Naive thymus-derived CD4-positive, alpha-beta T cell (primary cell): ENCODE results near the gene SCD5. TPM values are rescaled to one million over a fixed set of nuclear protein-coding genes. Genes with fewer than 3 reads are reported as not detected.

Experiments
- ATAC-seq: fragments of 150-1000 bp; cut with Tn5 transposase; 2 replicates; pipeline ENCODE4 v1.10.0; 2021; ENCODE audit warnings: mild to moderate bottlenecking, moderate library complexity
- CTCF ChIA-PET: fragments of 350-600 bp; sonication (Branson Sonifier 250); formaldehyde crosslinking; loops from one replicate; lab custom pipeline; 2021; ENCODE audit warnings: antibody characterized with exemption; lab: Charles Lee
- POLR2A ChIA-PET: fragments of 350-600 bp; sonication (Branson Sonifier 250); formaldehyde crosslinking; loops from one replicate; lab custom pipeline; 2021; ENCODE audit warnings: antibody characterized with exemption, inconsistent platforms; lab: Charles Lee
- DNase-seq, 9 donors: peaks; one replicate each; pipeline versions ENCODE4 v3.0.0 to v3.0.0-alpha.2; 2020 to 2022; ENCODE audit warnings: mixed read lengths in 1 of 9
- H3K27ac ChIP-seq: one replicate; pipeline ENCODE4 v1.7.0; 2013; ENCODE audit warnings: mild to moderate bottlenecking, low read depth, low read length, moderate library complexity
- H3K27me3 ChIP-seq, 2 donors: one replicate each; pipeline ENCODE4 v1.7.0; 2013; ENCODE audit warnings: low read length in 2 of 2, mild to moderate bottlenecking in 2 of 2, moderate library complexity in 2 of 2; ENCODE audit not compliant: control insufficient read depth in 2 of 2, insufficient read depth in 2 of 2
- H3K36me3 ChIP-seq, 3 experiments: 1 replicate in 2 of 3; 2 replicates in 1 of 3; pipeline ENCODE4 v1.7.0; 2013; ENCODE audit warnings: low read length in 3 of 3, mild to moderate bottlenecking in 3 of 3, moderate library complexity in 1 of 3; ENCODE audit not compliant: insufficient read depth in 3 of 3, control insufficient read depth in 2 of 3
- H3K4me1 ChIP-seq, 2 donors: one replicate each; pipeline ENCODE4 v1.7.0; 2013; ENCODE audit warnings: low read length in 2 of 2, mild to moderate bottlenecking in 2 of 2, moderate library complexity in 1 of 2; ENCODE audit not compliant: control insufficient read depth in 2 of 2, insufficient read depth in 2 of 2
- H3K4me3 ChIP-seq: 2 replicates; pipeline ENCODE4 v1.7.0; 2013; ENCODE audit warnings: mild to moderate bottlenecking, low read length
- H3K9me3 ChIP-seq, 3 experiments: 1 replicate in 2 of 3; 2 replicates in 1 of 3; pipeline ENCODE4 v1.7.0; 2013; ENCODE audit warnings: low read length in 3 of 3; ENCODE audit not compliant: control insufficient read depth in 2 of 3
- H3K27ac Mint-ChIP-seq, 9 donors: one replicate each; pipeline ENCODE4 v1.8.0; 2020 to 2022; ENCODE audit warnings: mixed read lengths in 9 of 9, mild to moderate bottlenecking in 8 of 9, moderate library complexity in 5 of 9, inconsistent platforms in 2 of 9
- H3K27me3 Mint-ChIP-seq, 5 donors: one replicate each; pipeline ENCODE4 v1.8.0; 2021 to 2022; ENCODE audit warnings: mixed read lengths in 5 of 5, mild to moderate bottlenecking in 1 of 5
- H3K36me3 Mint-ChIP-seq, 5 donors: one replicate each; pipeline ENCODE4 v1.8.0; 2020 to 2022; ENCODE audit warnings: mixed read lengths in 5 of 5, mild to moderate bottlenecking in 3 of 5, inconsistent platforms in 1 of 5
- H3K4me1 Mint-ChIP-seq, 7 donors: one replicate each; pipeline ENCODE4 v1.8.0; 2020 to 2022; ENCODE audit warnings: mixed read lengths in 7 of 7, mild to moderate bottlenecking in 3 of 7, inconsistent platforms in 1 of 7
- H3K4me3 Mint-ChIP-seq, 10 donors: one replicate each; pipeline ENCODE4 v1.8.0; 2020 to 2022; ENCODE audit warnings: mild to moderate bottlenecking in 10 of 10, mixed read lengths in 10 of 10, moderate library complexity in 6 of 10, inconsistent platforms in 2 of 10
- H3K9me3 Mint-ChIP-seq, 11 donors: one replicate each; pipeline ENCODE4 v1.8.0; 2020 to 2022; ENCODE audit warnings: mixed read lengths in 11 of 11, mild to moderate bottlenecking in 4 of 11, inconsistent platforms in 1 of 11, moderate library complexity in 1 of 11
- intact Hi-C, 2 donors: fragments of 100-400 bp; cut with micrococcal nuclease; formaldehyde crosslinking; loops; one replicate each; pipeline ENCODE4 v1.15.1; 2023
- polyA plus RNA-seq, 2 donors: library from polyadenylated mRNA; unstranded; fragments of 300-500 nt; fragmentation: Illumina TruSeq; gene quantifications; one replicate each; pipeline ENCODE4 v1.2.3, GENCODE V29; 2021
- total RNA-seq, 6 experiments: library from RNA in 5 of 6; stranded (reverse) in 5 of 6; gene quantifications; 1 replicate in 5 of 6; 2 replicates in 1 of 6; pipeline ENCODE4 v1.2.3 and lab custom pipeline; 2021 to 2026

SCD5 gene
- total and polyA plus RNA-seq, 7 experiments from 2014 or later, result 0.13 to 1.5 (median 0.44) TPM; not detected in 4

DNA sequence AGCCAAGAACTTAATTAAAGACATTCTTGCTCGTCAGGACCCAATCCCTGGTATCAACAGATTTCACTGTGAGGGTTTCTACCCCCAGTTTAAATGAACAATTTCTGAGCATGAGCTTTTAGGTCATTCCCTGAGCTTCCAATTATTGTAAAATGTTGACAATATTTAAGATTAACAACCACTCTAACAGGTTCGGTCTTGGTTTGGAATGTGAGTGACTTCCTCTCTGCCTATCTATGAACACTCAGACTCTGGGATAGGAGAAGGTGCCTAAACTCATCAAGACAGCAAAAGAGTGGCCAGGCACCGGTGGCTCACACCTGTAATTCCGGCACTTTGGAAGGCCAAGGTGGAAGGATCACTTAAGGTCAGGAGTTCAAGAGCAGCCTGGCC, 153.9 kb downstream of the SCD5 start:
- Mint-ChIP-seq H3K27ac (no peak overlapping the region), H3K9me3 (peaks cover 0 to 4% (median 0%) of the 10 kb centered on the region in 11 donors), H3K4me1 (no peaks in the 10 kb centered on the region), H3K36me3 (no peaks in the 10 kb centered on the region), H3K4me3 (no peak overlapping the region), H3K27me3 (peaks cover 4 to 23% (median 10%) of the 10 kb centered on the region in 5 donors)
- H3K36me3 ChIP-seq, result no peaks in the 10 kb centered on the region
- DNase-seq (no peak), ATAC-seq (no peak)
- H3K27me3 ChIP-seq, result no peaks in the 10 kb centered on the region
- no peaks in the 10 kb centered on the region for H3K4me1 ChIP-seq
- no peak overlapping the region for H3K4me3 ChIP-seq
- no peaks in the 10 kb centered on the region for H3K9me3 ChIP-seq
- intact Hi-C loops, result no loop called here
- ChIA-PET POLR2A (no interaction called here), CTCF (no interaction called here)
- H3K27ac ChIP-seq, result no peak overlapping the region

DNA sequence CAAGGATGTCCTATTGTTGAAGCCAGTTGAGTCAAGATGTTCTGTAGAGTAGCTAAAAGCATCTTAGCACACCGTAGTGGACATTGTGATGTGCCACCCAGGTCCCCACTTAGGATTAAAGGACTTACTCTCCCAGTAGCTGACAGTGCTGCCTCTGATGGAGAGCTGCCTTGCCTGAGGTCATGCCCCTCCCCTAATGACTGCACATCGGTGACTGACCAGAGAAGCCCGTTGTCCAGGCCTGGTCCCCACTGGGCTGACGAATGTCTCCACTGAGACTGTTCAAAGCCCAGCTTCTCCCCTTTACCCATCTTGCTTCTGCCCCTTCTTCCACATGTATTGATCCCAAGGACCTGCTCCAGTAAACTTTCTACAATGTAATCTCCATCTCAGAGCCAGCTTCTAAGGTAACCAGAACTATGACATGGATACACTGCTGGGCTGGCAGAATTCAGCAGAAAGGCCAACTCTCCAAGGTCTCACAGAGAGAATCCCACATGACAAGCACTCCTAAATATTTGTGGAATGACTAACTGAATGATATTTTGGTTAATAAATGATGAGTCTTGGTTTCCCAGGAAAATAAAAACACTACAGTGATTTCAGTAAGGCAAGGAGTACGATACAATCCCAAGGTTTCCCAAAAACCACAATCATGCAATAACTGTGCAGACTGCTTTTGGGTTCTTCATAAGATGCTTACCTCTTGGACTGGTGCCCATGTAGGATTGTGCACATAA, 154.4 kb downstream of the SCD5 start:
- DNase-seq (no peak), ATAC-seq (no peak)
- Histone ChIP-seq H3K4me1 (no peaks in the 10 kb centered on the region), H3K36me3 (no peaks in the 10 kb centered on the region), H3K9me3 (no peaks in the 10 kb centered on the region), H3K4me3 (no peak overlapping the region), H3K27me3 (no peaks in the 10 kb centered on the region), H3K27ac (no peak overlapping the region)
- H3K36me3 Mint-ChIP-seq, result no peaks in the 10 kb centered on the region
- CTCF ChIA-PET, result no interaction called here
- intact Hi-C loops, result no loop called here
- POLR2A ChIA-PET, result no interaction called here
- peaks cover 0 to 4% (median 0%) of the 10 kb centered on the region in 11 donors for H3K9me3 Mint-ChIP-seq
- H3K27me3 Mint-ChIP-seq, result peaks cover 4 to 26% (median 10%) of the 10 kb centered on the region in 5 donors
- no peak overlapping the region for H3K4me3 Mint-ChIP-seq
- no peaks in the 10 kb centered on the region for H3K4me1 Mint-ChIP-seq
- H3K27ac Mint-ChIP-seq, result no peak overlapping the region

DNA sequence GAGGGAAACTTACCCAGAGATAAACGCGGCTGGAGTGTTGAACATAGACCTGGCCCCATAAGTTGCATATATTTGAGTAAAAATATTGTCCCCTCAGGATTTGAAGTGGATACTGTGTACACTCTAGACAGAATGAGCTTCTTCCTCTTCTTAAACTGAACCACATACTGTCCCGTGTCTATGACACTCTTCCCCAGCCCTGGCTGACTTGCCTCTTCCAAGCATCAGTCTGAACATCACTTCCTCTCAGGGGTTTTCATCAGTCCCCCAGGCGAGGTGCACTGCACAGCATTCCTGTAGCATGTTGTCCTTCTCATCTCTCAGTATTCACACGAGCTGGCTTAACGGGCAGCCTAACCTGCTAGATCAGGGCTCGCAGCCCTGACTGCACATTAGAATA, 156.3 kb downstream of the SCD5 start:
- Mint-ChIP-seq H3K4me1 (no peaks in the 10 kb centered on the region), H3K27me3 (peaks cover 4 to 33% (median 12%) of the 10 kb centered on the region in 5 donors), H3K36me3 (no peaks in the 10 kb centered on the region), H3K27ac (peak overlapping the region in 1 of 9 donors; percentile 20), H3K4me3 (no peak overlapping the region), H3K9me3 (peaks cover 0 to 4% (median 0%) of the 10 kb centered on the region in 11 donors)
- H3K36me3 ChIP-seq, result no peaks in the 10 kb centered on the region
- H3K4me3 ChIP-seq, result no peak overlapping the region
- no peaks in the 10 kb centered on the region for H3K4me1 ChIP-seq
- no peaks in the 10 kb centered on the region for H3K9me3 ChIP-seq
- intact Hi-C loops, result no loop called here
- CTCF ChIA-PET, result no interaction called here
- no peaks in the 10 kb centered on the region for H3K27me3 ChIP-seq
- POLR2A ChIA-PET, result no interaction called here
- peak; percentile 53 for ATAC-seq
- no peak overlapping the region for H3K27ac ChIP-seq
- DNase-seq, result no peak

DNA sequence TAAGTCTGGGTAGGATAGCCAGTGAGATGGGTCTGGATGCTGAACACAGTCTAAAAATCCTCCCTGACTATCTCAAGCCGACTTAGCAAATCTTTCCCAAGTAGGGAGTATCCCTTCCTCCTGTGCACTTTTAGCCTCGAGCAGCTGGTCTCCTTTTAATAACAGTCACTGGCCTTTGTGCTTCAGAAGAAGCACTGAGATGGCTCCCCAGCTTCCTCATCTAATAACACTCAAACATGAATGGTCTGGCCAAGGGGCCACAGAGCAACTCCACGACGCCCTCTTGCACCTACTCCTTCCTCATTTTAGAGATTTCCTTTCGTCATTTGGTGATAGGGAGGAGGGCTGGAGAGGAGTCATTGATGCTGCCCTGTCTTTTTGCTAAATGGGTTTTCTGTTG, 158.1 kb downstream of the SCD5 start:
- DNase-seq (no peak), ATAC-seq (no peak)
- no peak overlapping the region for H3K27ac ChIP-seq
- no peaks in the 10 kb centered on the region for H3K4me1 Mint-ChIP-seq
- H3K9me3 ChIP-seq, result no peaks in the 10 kb centered on the region
- CTCF ChIA-PET, result interaction anchor here (0.7 kb wide), 1 partner anchor 869 kb away, joined by 3 read pairs; no protein-coding TSS in a partner anchor
- no peaks in the 10 kb centered on the region for H3K4me1 ChIP-seq
- H3K4me3 Mint-ChIP-seq, result no peak overlapping the region
- H3K27me3 ChIP-seq, result no peaks in the 10 kb centered on the region
- no peaks in the 10 kb centered on the region for H3K36me3 Mint-ChIP-seq
- H3K27me3 Mint-ChIP-seq, result peaks cover 4 to 33% (median 12%) of the 10 kb centered on the region in 5 donors
- no peak overlapping the region for H3K4me3 ChIP-seq
- H3K27ac Mint-ChIP-seq, result no peak overlapping the region
- POLR2A ChIA-PET, result no interaction called here
- H3K36me3 ChIP-seq, result no peaks in the 10 kb centered on the region
- intact Hi-C loops, result no loop called here
- peaks cover 0 to 4% (median 0%) of the 10 kb centered on the region in 11 donors for H3K9me3 Mint-ChIP-seq

DNA sequence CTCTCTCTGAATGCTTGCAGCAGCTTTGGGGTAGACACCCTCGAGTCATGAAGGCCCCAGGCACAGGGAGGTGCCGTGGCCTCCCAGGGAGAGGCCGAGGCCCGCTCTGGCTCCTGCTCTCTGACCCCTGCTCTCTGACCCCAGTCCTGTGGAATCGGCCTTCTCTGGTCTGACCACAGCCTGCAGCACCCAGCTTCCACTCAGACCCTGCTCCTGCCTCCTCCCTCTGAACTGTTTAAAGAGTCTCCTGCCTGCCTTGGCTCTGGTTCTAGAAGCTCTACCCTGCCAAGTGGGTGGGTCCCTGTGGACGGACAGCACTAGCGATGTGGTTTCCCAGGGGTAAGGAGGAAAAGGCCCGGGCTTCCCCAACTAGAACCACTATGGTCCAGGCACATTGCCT, 158.6 kb downstream of the SCD5 start:
- H3K9me3 Mint-ChIP-seq, result peaks cover 0 to 4% (median 0%) of the 10 kb centered on the region in 11 donors
- H3K27ac Mint-ChIP-seq, result no peak overlapping the region
- H3K27me3 Mint-ChIP-seq, result peaks cover 0 to 33% (median 12%) of the 10 kb centered on the region in 5 donors
- H3K36me3 ChIP-seq, result no peaks in the 10 kb centered on the region
- H3K9me3 ChIP-seq, result no peaks in the 10 kb centered on the region
- H3K4me1 Mint-ChIP-seq, result no peaks in the 10 kb centered on the region
- H3K27ac ChIP-seq, result no peak overlapping the region
- H3K36me3 Mint-ChIP-seq, result no peaks in the 10 kb centered on the region
- no peaks in the 10 kb centered on the region for H3K27me3 ChIP-seq
- POLR2A ChIA-PET, result no interaction called here
- H3K4me3 Mint-ChIP-seq, result no peak overlapping the region
- no peaks in the 10 kb centered on the region for H3K4me1 ChIP-seq
- intact Hi-C loops, result no loop called here
- DNase-seq, result no peak
- no peak overlapping the region for H3K4me3 ChIP-seq
- ATAC-seq, result no peak
- CTCF ChIA-PET, result interaction anchor here (0.7 kb wide), 1 partner anchor 869 kb away, joined by 3 read pairs; no protein-coding TSS in a partner anchor

DNA sequence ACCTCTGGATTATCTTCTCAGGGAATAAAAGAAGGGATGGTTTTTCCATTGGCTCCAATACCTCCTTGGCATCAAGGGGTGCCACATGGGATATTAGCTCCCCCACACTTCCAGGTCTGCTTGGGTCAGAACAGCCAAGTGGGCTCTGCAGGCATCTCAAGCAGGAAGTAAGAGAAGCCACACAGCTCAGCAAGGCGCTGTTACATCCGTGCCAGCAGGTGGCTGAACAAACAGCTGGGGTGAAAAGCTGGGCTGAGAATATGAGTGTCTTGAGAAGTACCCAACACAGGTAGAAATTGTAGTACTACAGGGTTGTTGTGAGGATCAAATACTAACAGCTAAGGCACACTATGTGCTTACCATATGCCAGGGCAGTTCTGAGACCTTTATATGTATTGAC, 160.1 kb downstream of the SCD5 start:
- Mint-ChIP-seq H3K4me3 (no peak overlapping the region), H3K27me3 (peaks cover 0 to 39% (median 16%) of the 10 kb centered on the region in 5 donors), H3K4me1 (no peaks in the 10 kb centered on the region), H3K9me3 (peaks cover 0 to 7% (median 0%) of the 10 kb centered on the region in 11 donors), H3K27ac (no peak overlapping the region), H3K36me3 (peaks cover 0 to 4% (median 0%) of the 10 kb centered on the region in 5 donors)
- DNase-seq (no peak), ATAC-seq (no peak)
- Histone ChIP-seq H3K36me3 (no peaks in the 10 kb centered on the region), H3K9me3 (no peaks in the 10 kb centered on the region), H3K27me3 (no peaks in the 10 kb centered on the region), H3K4me1 (no peaks in the 10 kb centered on the region), H3K4me3 (no peak overlapping the region), H3K27ac (no peak overlapping the region)
- intact Hi-C loops, result no loop called here
- ChIA-PET POLR2A (no interaction called here), CTCF (no interaction called here)

DNA sequence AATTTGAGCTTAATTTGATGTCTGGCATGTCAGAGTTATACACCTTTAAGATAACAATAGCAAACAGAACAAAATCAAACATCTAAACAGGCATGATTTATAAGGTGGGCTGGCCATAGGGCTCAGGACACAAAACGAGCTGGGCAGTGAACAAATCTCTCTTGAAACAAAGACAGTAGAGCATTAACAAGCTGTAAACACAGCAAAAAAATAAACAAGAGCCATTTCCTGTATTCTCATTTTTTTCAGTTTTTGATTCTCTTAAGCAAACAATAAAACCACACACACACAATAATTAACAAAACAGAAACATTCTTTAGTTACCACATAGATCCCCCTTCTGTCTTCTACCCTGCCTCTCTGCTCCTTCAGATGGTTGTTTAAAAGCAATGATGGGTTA, 168.5 kb downstream of the SCD5 start:
- CTCF ChIA-PET, result no interaction called here
- POLR2A ChIA-PET, result no interaction called here
- intact Hi-C loops, result no loop called here
- H3K4me1 Mint-ChIP-seq, result peaks cover 0 to 7% (median 0%) of the 10 kb centered on the region in 7 donors
- H3K4me3 Mint-ChIP-seq, result no peak overlapping the region
- H3K27me3 ChIP-seq, result no peaks in the 10 kb centered on the region
- H3K36me3 Mint-ChIP-seq, result peaks cover 0 to 4% (median 0%) of the 10 kb centered on the region in 5 donors
- peaks cover 0 to 14% (median 0%) of the 10 kb centered on the region in 11 donors for H3K9me3 Mint-ChIP-seq
- DNase-seq (no peak), ATAC-seq (no peak)
- H3K4me3 ChIP-seq, result no peak overlapping the region
- no peak overlapping the region for H3K27ac Mint-ChIP-seq
- H3K4me1 ChIP-seq, result no peaks in the 10 kb centered on the region
- H3K27ac ChIP-seq, result no peak overlapping the region
- H3K27me3 Mint-ChIP-seq, result peaks cover 0 to 14% (median 10%) of the 10 kb centered on the region in 5 donors
- H3K36me3 ChIP-seq, result no peaks in the 10 kb centered on the region
- H3K9me3 ChIP-seq, result no peaks in the 10 kb centered on the region
